Measurements from ENCODE around the gene MAP3K4.
A peak's percentile ranks its signal among the peaks of the same experiment; 100 is the strongest.

MAP3K4 gene

DNA sequence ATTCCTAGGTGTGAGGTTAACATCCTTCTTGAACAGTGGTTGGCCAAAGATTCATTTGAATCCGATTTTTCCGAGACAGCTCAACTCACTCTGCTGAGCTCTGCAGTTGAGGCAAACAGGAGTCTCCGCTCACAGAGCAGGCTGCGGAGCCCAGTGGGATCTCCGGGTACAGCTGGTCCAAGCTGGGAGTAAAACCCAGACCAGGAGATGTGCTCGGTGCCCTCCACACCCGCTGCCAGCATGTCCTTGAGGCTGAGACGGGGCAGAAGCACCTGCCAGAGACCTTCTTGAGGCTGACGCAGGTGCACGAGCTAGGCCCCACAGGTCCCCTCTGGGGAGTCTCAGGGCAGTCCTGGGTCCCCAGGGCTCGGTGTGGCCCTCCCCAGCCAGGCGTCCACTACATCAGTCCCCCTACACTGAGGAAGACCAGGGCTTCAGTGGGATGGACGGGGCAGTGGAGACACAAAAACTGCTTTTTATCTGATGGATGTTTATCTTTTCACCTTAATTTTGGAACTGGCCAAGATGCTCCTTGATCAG, 163.3 kb downstream of the MAP3K4 start (continued):
- TF ChIP-seq ZFP30 (CRISPR knock-in tag; IDR thresholded peaks at IDR 0.05) = no peak
- TF ChIP-seq BACH2 (CRISPR knock-in tag; IDR thresholded peaks at IDR 0.05; ENCODE audit: borderline replicate concordance) = no peak
- no peak for TF ChIP-seq ZNF565 (CRISPR knock-in tag; conservative IDR thresholded peaks at IDR 0.05; ENCODE audit: low read depth)
- no peak for TF ChIP-seq TCF4 (CRISPR knock-in tag; IDR thresholded peaks at IDR 0.05; ENCODE audit: borderline replicate concordance)
- TF ChIP-seq, protein P1, sequence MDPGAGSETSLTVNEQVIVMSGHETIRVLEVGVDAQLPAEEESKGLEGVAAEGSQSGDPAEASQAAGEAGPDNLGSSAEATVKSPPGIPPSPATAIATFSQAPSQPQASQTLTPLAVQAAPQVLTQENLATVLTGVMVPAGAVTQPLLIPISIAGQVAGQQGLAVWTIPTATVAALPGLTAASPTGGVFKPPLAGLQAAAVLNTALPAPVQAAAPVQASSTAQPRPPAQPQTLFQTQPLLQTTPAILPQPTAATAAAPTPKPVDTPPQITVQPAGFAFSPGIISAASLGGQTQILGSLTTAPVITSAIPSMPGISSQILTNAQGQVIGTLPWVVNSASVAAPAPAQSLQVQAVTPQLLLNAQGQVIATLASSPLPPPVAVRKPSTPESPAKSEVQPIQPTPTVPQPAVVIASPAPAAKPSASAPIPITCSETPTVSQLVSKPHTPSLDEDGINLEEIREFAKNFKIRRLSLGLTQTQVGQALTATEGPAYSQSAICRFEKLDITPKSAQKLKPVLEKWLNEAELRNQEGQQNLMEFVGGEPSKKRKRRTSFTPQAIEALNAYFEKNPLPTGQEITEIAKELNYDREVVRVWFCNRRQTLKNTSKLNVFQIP (CRISPR knock-in tag; IDR thresholded peaks at IDR 0.05; ENCODE audit: borderline replicate concordance, low read depth) = no peak
- TF ChIP-seq ESRRG (CRISPR knock-in tag; IDR thresholded peaks at IDR 0.05) = no peak
- no peak for TF ChIP-seq ISL1 (CRISPR knock-in tag; IDR thresholded peaks at IDR 0.05)
- no peak for TF ChIP-seq ZC3H10 (CRISPR knock-in tag; IDR thresholded peaks at IDR 0.05)
- no peak for TF ChIP-seq ZFP3 (CRISPR knock-in tag; IDR thresholded peaks at IDR 0.05)
- TF ChIP-seq TOX (CRISPR knock-in tag; IDR thresholded peaks at IDR 0.05; ENCODE audit: borderline replicate concordance) = no peak

DNA sequence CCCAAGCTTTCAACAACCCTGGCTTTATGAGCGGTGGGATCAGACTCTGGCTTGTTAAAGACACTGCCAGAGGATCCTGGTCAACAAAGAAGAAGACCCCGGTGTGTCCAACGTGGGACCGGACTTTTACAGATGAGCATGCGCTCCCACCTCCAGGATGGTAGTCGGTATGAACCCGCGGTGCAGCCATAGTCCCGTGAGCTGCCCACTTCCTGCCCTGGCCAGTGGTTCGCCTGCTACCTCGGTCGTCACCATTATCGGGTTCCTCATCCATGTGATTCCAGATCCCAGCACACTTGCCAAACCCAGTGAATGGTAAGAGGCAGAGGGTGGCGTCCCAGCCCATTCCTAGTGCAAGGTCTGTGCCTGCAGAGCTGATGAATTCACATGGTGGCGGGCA, 169.6 kb downstream of the MAP3K4 start:
- TF ChIP-seq PPARA (CRISPR knock-in tag; IDR thresholded peaks at IDR 0.05; ENCODE audit: borderline replicate concordance) (no peak), TOX (CRISPR knock-in tag; IDR thresholded peaks at IDR 0.05; ENCODE audit: borderline replicate concordance) (no peak), OSR1 (CRISPR knock-in tag; IDR thresholded peaks at IDR 0.05) (no peak), ARNTL (CRISPR knock-in tag; IDR thresholded peaks at IDR 0.05; ENCODE audit: borderline replicate concordance, low read depth) (no peak)
- ATAC-seq = no peak

DNA sequence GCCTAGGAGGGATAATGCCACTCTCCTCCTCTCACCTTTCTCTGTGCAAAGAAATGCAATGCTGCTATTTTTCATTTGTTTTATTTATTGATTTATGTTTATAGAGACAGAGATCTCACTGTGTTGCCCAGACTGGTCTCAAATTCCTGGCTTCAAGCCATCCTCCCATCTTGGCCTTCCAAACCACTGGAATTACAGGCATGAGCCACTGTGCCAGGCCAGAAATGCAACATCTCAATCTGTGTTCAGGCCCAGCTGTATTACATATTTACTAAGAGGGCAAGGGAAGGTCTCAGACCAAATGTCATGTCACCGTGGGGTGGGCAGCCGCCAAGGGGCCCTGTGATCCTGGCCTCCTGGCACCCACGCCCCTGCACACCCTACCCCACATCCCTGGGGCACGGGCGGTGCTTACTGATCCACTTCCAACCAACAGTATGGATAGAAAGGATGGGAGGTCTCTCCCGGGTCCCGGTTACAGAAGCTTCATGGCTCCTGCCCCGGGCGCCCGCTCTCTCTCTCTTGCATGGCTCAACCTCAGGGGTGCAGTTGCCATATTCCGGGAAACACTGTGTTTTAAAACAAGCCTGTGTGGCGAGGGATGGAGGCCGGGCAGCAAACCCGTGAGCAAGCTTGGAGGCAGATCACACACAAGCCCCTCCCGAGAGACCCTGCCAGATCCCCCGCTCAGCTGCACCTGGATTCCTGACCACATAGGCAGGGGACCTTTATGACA, 170.5 kb downstream of the MAP3K4 start:
- peak; percentile 88 for ATAC-seq
- no peak for TF ChIP-seq OSR1 (CRISPR knock-in tag; IDR thresholded peaks at IDR 0.05)
- TF ChIP-seq ARNTL (CRISPR knock-in tag; IDR thresholded peaks at IDR 0.05; ENCODE audit: borderline replicate concordance, low read depth) = no peak
- TF ChIP-seq, protein P2, sequence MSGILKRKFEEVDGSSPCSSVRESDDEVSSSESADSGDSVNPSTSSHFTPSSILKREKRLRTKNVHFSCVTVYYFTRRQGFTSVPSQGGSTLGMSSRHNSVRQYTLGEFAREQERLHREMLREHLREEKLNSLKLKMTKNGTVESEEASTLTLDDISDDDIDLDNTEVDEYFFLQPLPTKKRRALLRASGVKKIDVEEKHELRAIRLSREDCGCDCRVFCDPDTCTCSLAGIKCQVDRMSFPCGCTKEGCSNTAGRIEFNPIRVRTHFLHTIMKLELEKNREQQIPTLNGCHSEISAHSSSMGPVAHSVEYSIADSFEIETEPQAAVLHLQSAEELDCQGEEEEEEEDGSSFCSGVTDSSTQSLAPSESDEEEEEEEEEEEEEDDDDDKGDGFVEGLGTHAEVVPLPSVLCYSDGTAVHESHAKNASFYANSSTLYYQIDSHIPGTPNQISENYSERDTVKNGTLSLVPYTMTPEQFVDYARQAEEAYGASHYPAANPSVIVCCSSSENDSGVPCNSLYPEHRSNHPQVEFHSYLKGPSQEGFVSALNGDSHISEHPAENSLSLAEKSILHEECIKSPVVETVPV (CRISPR knock-in tag; IDR thresholded peaks at IDR 0.05) = no peak
- TF ChIP-seq SNAI2 (CRISPR knock-in tag; IDR thresholded peaks at IDR 0.05) = no peak
- no peak for TF ChIP-seq BACH2 (CRISPR knock-in tag; IDR thresholded peaks at IDR 0.05; ENCODE audit: borderline replicate concordance)
- TF ChIP-seq GLIS3 (CRISPR knock-in tag; IDR thresholded peaks at IDR 0.05) = no peak
- TF ChIP-seq CSDC2 (CRISPR knock-in tag; IDR thresholded peaks at IDR 0.05) = no peak
- TF ChIP-seq, protein P3, sequence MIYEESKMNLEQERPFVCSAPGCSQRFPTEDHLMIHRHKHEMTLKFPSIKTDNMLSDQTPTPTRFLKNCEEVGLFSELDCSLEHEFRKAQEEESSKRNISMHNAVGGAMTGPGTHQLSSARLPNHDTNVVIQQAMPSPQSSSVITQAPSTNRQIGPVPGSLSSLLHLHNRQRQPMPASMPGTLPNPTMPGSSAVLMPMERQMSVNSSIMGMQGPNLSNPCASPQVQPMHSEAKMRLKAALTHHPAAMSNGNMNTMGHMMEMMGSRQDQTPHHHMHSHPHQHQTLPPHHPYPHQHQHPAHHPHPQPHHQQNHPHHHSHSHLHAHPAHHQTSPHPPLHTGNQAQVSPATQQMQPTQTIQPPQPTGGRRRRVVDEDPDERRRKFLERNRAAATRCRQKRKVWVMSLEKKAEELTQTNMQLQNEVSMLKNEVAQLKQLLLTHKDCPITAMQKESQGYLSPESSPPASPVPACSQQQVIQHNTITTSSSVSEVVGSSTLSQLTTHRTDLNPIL (CRISPR knock-in tag; IDR thresholded peaks at IDR 0.05; ENCODE audit: low read depth) = no peak
- no peak for TF ChIP-seq TOX (CRISPR knock-in tag; IDR thresholded peaks at IDR 0.05; ENCODE audit: borderline replicate concordance)
- no peak for TF ChIP-seq ESRRG (CRISPR knock-in tag; IDR thresholded peaks at IDR 0.05)
- TF ChIP-seq ZFP30 (CRISPR knock-in tag; IDR thresholded peaks at IDR 0.05) = no peak
- no peak for TF ChIP-seq ISL1 (CRISPR knock-in tag; IDR thresholded peaks at IDR 0.05)

DNA sequence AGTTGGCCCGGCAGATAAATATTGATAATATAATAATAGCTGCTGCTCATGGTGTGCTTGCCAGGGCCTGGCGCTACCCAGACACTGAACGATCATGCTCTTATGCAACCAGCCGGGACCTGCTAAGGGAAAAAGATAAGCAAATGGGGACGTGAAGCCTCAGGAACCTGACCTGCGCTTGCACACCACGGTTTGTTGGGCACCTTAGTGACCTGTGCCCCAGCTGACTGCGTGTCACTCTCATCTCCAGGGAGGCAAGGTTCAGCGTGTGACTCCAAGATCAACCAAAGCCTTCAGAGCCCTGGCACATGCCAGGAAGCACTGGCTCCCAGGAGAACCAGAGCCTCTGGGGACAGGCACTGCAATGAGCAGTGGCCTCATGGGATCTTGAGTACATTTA, 171.2 kb downstream of the MAP3K4 start:
- no peak for ATAC-seq
- TF ChIP-seq ZNF565 (CRISPR knock-in tag; conservative IDR thresholded peaks at IDR 0.05; ENCODE audit: low read depth) (no peak), BACH2 (CRISPR knock-in tag; IDR thresholded peaks at IDR 0.05; ENCODE audit: borderline replicate concordance) (no peak), CSDC2 (CRISPR knock-in tag; IDR thresholded peaks at IDR 0.05) (no peak), TOX (CRISPR knock-in tag; IDR thresholded peaks at IDR 0.05; ENCODE audit: borderline replicate concordance) (no peak), ZC3H10 (CRISPR knock-in tag; IDR thresholded peaks at IDR 0.05) (no peak), ARNTL (CRISPR knock-in tag; IDR thresholded peaks at IDR 0.05; ENCODE audit: borderline replicate concordance, low read depth) (no peak), ISL1 (CRISPR knock-in tag; IDR thresholded peaks at IDR 0.05) (no peak), ESRRG (CRISPR knock-in tag; IDR thresholded peaks at IDR 0.05) (no peak), ZFP3 (CRISPR knock-in tag; IDR thresholded peaks at IDR 0.05) (no peak)
- TF ChIP-seq, protein P4, sequence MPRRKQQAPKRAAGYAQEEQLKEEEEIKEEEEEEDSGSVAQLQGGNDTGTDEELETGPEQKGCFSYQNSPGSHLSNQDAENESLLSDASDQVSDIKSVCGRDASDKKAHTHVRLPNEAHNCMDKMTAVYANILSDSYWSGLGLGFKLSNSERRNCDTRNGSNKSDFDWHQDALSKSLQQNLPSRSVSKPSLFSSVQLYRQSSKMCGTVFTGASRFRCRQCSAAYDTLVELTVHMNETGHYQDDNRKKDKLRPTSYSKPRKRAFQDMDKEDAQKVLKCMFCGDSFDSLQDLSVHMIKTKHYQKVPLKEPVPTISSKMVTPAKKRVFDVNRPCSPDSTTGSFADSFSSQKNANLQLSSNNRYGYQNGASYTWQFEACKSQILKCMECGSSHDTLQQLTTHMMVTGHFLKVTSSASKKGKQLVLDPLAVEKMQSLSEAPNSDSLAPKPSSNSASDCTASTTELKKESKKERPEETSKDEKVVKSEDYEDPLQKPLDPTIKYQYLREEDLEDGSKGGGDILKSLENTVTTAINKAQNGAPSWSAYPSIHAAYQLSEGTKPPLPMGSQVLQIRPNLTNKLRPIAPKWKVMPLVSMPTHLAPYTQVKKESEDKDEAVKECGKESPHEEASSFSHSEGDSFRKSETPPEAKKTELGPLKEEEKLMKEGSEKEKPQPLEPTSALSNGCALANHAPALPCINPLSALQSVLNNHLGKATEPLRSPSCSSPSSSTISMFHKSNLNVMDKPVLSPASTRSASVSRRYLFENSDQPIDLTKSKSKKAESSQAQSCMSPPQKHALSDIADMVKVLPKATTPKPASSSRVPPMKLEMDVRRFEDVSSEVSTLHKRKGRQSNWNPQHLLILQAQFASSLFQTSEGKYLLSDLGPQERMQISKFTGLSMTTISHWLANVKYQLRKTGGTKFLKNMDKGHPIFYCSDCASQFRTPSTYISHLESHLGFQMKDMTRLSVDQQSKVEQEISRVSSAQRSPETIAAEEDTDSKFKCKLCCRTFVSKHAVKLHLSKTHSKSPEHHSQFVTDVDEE (CRISPR knock-in tag; IDR thresholded peaks at IDR 0.05) = no peak
- TF ChIP-seq, protein P5, sequence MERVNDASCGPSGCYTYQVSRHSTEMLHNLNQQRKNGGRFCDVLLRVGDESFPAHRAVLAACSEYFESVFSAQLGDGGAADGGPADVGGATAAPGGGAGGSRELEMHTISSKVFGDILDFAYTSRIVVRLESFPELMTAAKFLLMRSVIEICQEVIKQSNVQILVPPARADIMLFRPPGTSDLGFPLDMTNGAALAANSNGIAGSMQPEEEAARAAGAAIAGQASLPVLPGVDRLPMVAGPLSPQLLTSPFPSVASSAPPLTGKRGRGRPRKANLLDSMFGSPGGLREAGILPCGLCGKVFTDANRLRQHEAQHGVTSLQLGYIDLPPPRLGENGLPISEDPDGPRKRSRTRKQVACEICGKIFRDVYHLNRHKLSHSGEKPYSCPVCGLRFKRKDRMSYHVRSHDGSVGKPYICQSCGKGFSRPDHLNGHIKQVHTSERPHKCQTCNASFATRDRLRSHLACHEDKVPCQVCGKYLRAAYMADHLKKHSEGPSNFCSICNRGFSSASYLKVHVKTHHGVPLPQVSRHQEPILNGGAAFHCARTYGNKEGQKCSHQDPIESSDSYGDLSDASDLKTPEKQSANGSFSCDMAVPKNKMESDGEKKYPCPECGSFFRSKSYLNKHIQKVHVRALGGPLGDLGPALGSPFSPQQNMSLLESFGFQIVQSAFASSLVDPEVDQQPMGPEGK (CRISPR knock-in tag; IDR thresholded peaks at IDR 0.05; ENCODE audit: borderline replicate concordance) = no peak
- TF ChIP-seq, protein P3 (CRISPR knock-in tag; IDR thresholded peaks at IDR 0.05; ENCODE audit: low read depth) = no peak
- TF ChIP-seq, protein P2 (CRISPR knock-in tag; IDR thresholded peaks at IDR 0.05) = no peak
